ENCODE results near the gene BCL2L1. TPM values are rescaled to one million over a fixed set of nuclear protein-coding genes. Genes with fewer than 3 reads are reported as not detected.

BCL2L1 gene
- polyA plus RNA-seq, 1 donor, result 29.8 TPM

Other genes with a start within 250 kb of the BCL2L1 start
- 1.3 TPM for gene DEFB124, start 247.7 kb downstream of the BCL2L1 start, polyA plus RNA-seq (ENCODE audit: insufficient read length)
- gene REM1, start 247.6 kb downstream of the BCL2L1 start, polyA plus RNA-seq (ENCODE audit: insufficient read length), result 5.8 TPM
- 73.3 TPM for gene HM13, start 208.4 kb downstream of the BCL2L1 start, polyA plus RNA-seq (ENCODE audit: insufficient read length)
- gene ID1, start 117.6 kb downstream of the BCL2L1 start, polyA plus RNA-seq (ENCODE audit: insufficient read length), result 16.6 TPM
- gene COX4I2, start 85.0 kb downstream of the BCL2L1 start, polyA plus RNA-seq (ENCODE audit: insufficient read length), result 7.0 TPM
- 21.5 TPM for gene TPX2, start 16.4 kb upstream of the BCL2L1 start, polyA plus RNA-seq (ENCODE audit: insufficient read length)
- gene MYLK2, start 96.5 kb upstream of the BCL2L1 start, polyA plus RNA-seq (ENCODE audit: insufficient read length), result 60.0 TPM
- gene FOXS1, start 122.7 kb upstream of the BCL2L1 start, polyA plus RNA-seq (ENCODE audit: insufficient read length), result 5.9 TPM
- gene DUSP15, start 147.7 kb upstream of the BCL2L1 start, polyA plus RNA-seq (ENCODE audit: insufficient read length), result 1.7 TPM
- gene TTLL9, start 147.8 kb upstream of the BCL2L1 start, polyA plus RNA-seq (ENCODE audit: insufficient read length), result 0.29 TPM
- 16.8 TPM for gene PDRG1, start 229.2 kb upstream of the BCL2L1 start, polyA plus RNA-seq (ENCODE audit: insufficient read length)
- 0.04 TPM for gene XKR7, start 245.3 kb upstream of the BCL2L1 start, polyA plus RNA-seq (ENCODE audit: insufficient read length)

Data from forelimb muscle (tissue), 1 donor.